GM19351 (cell line): ENCODE results near the gene CS.

ENCODE experiments used
- ATAC-seq: cut with Tn5 transposase; IDR thresholded peaks from one replicate; pipeline ENCODE4 v1.9.1; 2021; ENCODE audit warnings: mild to moderate bottlenecking, moderate library complexity; ENCODE audit not compliant: unreplicated experiment

The CS gene

DNA sequence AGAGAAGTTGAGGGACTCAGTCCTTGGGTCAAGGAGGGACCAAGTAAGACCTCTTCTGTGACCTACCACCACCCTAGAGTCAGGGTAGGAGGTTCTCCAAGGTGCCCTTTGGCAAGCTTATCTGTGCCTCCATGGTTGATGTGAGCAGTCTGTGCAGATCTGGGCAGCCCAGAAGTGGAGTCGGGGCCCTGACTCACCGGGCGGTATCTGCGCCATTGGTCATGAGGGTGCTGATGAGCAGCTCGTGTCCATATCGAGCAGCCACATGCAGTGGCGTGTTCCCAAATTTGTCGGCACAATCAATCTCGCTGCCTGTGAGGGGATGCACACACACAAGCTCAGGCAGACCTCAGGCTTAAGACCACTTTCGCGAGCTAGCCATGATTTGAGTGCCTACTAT, 47.0 kb downstream of the CS start:
- no peak for ATAC-seq

DNA sequence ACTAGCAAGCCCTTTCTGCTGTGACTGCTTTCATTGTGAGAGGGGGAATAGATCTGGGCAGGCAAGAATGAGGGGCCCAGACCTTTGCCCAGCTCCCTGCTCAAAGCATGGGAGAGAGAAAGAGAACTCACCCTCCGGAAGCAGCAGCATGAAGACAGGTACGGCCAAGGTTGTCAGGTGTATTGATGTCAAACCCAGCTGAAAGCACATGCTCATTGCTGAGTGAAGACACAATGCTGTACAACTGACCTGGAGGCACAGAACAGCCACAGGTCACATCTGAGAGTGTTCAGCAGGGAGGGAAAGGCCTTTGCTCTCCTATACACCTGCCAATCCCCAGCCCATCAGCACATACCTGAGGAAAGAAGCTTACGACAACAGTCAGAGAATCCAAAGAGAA, 47.5 kb downstream of the CS start:
- no peak for ATAC-seq

DNA sequence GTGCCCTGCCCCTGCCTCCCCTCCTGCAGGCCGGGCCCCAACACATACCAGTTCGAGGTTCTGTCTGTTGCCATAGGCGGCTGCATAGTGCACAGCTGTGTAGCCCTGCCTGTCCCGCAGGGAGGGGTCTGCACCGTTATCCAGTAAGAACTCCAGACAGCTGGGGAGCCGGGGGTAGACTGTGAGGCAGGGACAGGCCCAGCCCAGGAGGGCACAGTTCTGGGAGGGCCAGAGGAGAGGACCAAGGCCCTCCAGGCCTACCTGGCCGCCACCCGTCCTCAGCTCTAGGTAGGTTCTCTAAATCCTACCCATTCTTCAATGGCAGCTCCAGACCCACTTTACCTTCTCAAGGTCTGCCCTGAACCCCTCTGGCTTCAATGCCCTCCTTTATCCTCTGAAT, 51.4 kb downstream of the CS start:
- ATAC-seq = no peak

GRCh38 chr12:56247923-56248322, 52.2 kb downstream of the CS start:
- no peak for ATAC-seq

GRCh38 chr12:56244494-56244893, 55.6 kb downstream of the CS start:
- ATAC-seq = no peak

DNA sequence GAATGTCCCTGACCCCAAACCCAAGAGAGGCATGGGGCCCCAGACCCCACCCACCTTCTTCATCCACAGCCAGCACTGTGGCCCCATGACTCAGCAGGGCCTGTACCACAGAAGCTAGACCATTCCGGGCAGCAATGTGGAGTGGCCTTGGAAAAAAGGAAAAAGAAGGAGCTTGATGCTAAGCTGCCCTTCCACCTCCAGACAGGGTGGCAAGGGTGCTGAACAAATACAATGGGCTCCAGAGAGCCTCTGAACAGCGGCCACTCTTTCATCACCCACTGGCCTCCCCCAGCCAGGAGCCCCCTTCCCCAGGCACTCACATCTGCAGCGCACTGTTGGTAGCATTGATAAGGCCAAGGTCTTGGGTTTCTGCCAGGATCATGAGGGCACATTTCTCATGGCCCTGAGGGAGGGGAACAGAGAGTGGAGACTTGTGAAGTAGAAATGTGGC, 56.4 kb downstream of the CS start:
- ATAC-seq = no peak

- no peak for ATAC-seq
Observed at GRCh38 chr12:56242986-56243385, 57.1 kb downstream of the CS start.

DNA sequence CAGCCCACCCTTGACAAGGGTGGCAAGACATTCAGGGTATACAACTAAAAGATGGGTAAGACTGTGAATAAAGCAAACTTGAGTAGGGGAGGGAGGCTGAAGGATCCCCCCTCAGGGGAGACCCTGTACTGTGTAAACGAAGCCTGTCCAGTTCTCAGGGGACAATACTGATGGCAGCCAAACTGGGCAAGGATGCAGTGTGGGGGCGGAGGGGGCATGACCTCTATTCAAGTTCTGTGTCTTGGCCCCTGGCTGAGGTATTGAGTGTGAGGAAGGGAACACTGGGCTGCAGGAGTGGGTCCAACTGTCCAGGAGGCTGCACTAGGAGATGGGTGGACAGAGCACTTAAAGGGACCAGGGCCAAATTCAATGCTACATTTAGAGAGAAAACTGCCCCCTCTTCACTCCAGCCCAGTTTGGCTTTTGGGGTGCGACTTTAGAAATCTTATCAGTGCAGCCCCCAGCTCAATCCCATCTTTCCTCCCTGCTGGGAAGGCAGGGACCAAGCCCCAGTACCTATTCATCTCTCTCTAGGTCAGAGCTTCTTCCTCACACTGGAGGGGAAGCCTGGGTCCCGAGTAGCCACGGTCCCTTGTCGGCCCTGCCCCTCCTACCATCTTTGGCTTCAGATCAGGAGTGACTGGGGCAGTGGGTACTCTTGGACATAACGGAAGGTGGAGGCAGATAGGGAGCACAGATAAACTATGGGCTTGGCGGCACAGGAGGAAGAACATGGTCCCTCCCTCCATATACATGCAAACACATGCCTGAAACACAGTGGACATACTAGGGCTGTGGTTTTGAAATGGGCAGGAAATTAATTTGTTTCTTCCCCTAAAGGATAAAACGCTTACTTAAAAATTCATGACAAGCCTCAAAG, 58.5 kb downstream of the CS start:
- ATAC-seq = no peak

DNA sequence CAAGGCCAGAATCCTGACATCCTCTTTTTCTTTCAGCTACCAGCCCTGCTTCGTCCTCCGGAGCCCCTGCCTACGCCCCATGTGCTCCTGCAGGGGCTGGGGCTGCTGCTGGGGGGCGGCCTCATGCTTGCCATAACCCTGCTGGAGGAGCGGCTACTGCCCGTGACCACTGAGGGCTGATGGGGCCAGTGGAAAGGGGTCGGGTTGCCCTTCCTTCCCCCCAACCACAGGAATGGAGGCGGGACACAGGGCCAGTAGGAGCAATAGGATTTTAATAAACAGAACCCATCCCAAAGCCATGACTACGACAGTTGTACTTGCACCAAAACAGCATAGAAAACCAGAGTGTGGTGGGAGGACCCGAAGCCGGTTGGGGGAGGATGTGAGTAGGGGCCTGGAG, 62.6 kb downstream of the CS start:
- no peak for ATAC-seq

GRCh38 chr12:56236985-56237384, 63.1 kb downstream of the CS start:
- ATAC-seq = no peak

DNA sequence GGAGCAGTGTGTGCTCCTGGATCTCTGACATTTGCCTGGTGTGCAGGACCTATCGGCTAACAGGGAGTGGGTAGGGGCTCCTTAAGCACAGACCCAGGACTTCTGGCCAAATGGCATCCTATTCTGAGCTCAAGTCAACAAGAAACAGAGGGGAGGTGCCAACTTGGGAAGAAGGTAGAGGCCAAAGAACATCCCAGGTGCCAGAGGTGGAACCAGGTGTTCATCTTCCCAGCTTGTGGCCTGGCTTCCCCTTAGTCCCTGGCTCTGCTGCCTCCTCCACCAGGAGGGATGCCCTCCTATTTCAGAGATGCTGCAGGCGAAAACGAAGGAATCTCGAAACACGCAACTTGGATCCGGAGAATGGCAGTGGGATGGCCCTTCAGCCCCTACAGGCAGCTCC, 64.0 kb downstream of the CS start:
- ATAC-seq = no peak

DNA sequence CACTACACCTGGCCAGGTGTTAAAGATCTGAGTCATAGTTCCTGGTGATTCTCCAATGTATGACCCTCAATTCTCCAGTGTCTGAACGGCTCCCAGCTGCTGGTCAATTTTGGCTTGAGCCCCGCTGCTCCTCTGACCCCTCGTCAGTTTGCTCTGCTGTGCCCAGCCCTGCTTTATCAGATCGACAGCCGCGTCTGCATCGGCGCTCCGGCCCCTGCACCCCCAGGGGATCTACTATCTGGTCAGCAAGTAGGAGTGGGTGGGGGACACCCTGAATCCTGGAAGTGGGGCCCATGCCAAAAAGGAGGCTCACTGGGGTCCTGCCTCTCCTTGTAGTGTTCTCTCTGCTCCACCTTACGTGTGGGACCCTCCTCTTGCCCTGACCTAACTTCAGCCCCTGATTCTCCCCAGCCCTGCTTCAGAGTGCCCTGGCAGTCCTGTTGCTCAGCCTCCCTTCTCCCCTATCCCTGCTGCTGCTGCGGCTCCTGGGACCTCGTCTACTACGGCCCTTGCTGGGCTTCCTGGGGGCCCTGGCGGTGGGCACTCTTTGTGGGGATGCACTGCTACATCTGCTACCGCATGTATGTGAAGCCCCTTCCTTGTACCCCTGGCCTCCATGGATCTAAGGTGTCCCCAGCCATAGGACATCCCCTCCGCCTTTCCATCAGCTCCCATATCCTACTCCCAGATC, 65.2 kb downstream of the CS start:
- ATAC-seq = no peak

- ATAC-seq = no peak
Observed at GRCh38 chr12:56231184-56231582, 68.9 kb downstream of the CS start.

- no peak for ATAC-seq
Observed at GRCh38 chr12:56230432-56231183, 69.5 kb downstream of the CS start.

- no peak for ATAC-seq
Observed at GRCh38 chr12:56229916-56230431, 70.2 kb downstream of the CS start, which contains the start of gene SLC39A5. Gene SLC39A5, plus strand, starts transcription at chr12:56230051. Its CDS starts 1,224 bp downstream, at chr12:56231275.

GRCh38 chr12:56229082-56229481, 71.0 kb downstream of the CS start:
- no peak for ATAC-seq

GRCh38 chr12:56224954-56225353, 75.2 kb downstream of the CS start:
- ATAC-seq = no peak

DNA sequence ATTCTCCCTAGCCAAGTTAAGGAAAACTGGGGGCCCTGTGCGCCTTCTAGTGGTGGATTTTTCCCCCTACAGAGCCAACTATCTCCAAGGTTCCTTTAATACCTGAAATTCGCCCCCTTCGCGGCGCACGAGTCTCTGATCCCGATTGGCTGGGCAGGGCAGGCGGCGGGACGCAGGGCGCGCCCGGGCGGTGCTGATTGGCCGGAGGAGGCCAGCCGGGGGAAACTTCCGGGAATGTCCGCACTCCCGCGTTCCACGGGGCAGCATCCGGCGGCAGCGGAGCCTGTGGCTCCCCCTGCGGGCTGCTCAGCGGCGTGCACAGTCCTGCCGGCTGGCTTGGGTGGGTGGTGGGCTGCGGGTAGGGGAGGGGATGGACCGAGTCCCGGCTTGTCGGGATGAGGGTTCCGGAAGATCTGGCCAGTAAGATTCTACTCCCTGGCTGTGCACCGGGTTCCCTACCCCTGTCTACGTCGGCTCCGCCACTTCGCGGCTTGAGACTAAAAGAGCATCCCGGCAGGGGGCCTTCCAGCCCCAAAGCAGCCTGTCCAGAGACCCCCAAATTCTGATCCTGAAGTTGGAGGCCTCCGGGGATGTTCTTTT, 75.9 kb downstream of the CS start, which contains the start of gene NABP2:
NABP2 (plus strand) TSS at position 241 of the 600 bp plus-strand sequence. CDS start 515 bp downstream, outside the sequence.
- ATAC-seq = peak; percentile 72

DNA sequence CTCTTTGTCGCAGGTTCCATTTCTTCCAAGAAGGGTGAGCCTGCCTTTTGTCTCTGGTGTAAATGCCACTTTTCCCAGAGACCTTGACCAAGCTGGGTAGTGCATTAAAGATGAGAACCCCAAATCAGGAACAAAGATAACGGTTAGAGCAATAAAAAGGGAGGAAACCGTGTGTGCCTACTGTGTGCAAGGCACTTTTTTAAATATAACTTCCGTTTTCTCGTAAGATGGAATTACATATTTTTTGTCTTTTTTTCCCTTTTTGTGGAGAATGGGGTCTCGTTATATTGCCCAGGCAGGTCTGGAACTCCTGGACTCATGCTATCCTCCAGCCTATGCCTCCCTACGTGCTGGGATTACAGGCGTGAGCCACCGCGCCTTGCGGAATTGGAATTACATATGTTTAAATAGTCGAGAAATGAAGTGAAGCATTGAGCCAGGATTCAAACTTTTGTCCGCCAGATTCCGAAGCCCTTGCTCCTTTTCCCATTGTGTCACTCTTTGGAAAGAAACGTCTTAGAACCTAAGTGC, 76.5 kb downstream of the CS start:
- no peak for ATAC-seq

- ATAC-seq = no peak
Observed at GRCh38 chr12:56222531-56222895, 77.6 kb downstream of the CS start.
